ENCODE data around the gene OSBPL10. TPM values are rescaled to one million over a fixed set of nuclear protein-coding genes. Genes with fewer than 3 reads are reported as not detected.
A peak's percentile ranks its signal among the peaks of the same experiment; 100 is the strongest.
"Not testable (repeated sequence)": the region's sequence is repeated elsewhere in the genome, so short reads cannot be mapped to it uniquely, and the experiment has no call there.

Gene OSBPL10
- polyA plus RNA-seq, 3 donors: 18.2 to 22.3 (median 20.3) TPM

DNA sequence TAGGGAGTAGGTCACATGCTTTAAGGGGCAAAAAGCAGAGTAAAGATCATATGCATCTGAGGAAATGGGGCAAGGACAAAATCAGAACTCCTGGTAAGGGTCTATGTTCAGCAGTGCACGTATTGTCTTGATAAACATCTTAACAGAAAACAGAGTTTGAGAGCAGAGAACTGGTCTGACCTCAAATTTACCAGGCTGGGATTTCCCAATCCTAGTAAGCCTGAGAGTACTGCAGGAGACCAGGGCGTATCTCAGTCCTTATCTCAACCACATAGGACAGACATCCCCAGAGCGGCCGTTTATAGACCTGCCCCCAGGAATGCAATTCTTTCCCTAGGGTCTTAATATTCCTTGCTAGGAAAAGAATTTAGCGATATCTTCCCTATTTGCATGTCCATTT, 14.0 kb upstream of the OSBPL10 start:
- not testable (repeated sequence) for DNase-seq (ENCODE audit: low read depth in 3 of 3, low spot score in 2 of 3)

DNA sequence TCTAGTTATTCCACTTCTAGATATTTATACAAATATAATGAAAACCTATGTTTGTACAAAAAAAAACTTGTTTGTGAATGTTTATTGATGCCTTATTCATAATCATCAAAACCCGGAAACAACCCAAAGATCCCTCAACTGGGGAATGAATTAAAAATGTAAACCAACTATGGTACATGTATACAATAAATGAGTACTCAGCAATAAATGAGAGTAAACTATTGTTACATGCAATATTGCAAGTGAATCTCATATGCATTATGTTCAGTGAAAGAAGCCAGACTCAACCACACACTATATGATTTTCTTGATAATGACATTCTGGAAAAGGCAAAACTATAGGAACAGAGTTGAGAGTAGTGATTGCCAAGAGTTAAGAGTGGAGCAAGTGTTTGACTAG, 12.8 kb upstream of the OSBPL10 start:
- DNase-seq (ENCODE audit: low read depth in 3 of 3, low spot score in 2 of 3): no peak

DNA sequence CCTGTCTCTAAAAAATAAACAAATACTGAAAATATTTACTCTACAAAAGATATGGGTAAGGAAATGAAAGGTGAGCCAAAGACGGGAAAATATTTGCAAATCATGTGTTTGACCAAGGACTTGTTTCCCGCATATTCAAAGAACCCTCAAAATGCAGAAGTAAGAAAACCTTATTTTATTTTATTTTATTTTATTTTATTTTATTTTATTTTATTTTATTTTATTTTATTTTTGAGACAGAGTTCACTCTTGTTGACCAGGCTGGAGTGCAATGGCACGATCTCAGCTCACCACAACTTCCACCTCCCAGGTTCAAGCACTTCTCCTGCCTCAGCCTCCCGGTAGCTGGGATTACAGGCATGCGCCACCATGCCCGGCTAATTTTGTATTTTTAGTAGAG, 11.9 kb upstream of the OSBPL10 start:
- DNase-seq (ENCODE audit: low read depth in 3 of 3, low spot score in 2 of 3): not testable (repeated sequence)

DNA sequence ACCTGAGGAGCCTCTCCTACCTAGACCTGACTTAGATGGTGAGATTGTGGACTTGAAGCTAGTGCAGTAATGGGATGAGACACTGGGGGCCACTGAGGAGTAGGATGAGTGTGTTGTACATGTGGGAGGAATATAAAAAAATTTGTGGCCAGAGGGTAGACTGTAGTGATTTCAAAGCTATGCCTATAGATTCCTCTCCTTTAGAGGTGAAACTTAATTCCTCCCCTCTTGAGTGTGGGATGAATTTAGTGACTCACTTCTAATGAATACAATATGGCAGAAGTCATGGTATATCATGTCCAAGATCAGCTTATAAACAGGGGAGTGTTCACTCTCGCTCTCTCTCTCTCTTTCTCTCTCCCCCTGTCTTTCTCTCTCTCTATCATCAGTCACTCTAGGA, 7.2 kb upstream of the OSBPL10 start:
- DNase-seq (ENCODE audit: low read depth in 3 of 3, low spot score in 2 of 3): no peak

DNA sequence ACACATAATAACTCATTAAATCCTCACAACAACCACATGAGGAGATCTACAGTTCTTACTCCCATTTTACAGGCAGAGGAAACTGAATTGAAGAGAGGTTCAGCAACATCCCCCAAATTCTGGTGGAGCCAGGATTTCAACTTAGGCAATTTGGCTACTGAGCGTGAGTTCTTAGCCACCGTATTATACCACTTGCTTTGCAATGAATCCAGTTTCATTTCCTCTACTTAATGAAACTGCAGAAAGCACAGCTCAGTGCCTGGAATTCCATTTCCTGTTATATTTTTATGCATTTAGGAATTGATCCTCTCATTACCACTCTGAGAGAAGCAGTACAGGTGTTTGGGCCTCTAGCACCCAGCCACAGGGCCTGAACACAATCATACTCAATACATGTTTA, 4.8 kb upstream of the OSBPL10 start:
- no peak for DNase-seq (ENCODE audit: low read depth in 3 of 3, low spot score in 2 of 3)

DNA sequence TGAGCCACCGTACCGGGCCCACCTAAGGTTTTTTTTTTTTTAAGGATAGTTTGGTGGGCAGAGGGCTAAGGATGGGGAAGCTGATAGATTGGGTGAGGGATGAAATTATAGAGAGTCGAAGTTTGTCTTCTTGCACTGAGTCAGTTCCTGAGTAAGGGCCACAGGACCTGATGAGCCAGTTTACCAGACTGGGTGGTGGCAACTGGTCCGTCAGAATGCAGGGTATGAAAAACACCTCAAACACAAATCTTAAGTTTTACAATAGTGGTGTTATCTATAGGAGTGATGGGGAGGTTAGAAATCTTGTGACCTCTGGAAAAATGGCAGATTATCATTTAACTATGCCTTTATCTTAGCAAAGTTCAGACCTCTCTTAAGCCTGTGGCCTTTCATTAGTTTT, 3.3 kb upstream of the OSBPL10 start:
- DNase-seq (ENCODE audit: low read depth in 3 of 3, low spot score in 2 of 3): no peak

DNA sequence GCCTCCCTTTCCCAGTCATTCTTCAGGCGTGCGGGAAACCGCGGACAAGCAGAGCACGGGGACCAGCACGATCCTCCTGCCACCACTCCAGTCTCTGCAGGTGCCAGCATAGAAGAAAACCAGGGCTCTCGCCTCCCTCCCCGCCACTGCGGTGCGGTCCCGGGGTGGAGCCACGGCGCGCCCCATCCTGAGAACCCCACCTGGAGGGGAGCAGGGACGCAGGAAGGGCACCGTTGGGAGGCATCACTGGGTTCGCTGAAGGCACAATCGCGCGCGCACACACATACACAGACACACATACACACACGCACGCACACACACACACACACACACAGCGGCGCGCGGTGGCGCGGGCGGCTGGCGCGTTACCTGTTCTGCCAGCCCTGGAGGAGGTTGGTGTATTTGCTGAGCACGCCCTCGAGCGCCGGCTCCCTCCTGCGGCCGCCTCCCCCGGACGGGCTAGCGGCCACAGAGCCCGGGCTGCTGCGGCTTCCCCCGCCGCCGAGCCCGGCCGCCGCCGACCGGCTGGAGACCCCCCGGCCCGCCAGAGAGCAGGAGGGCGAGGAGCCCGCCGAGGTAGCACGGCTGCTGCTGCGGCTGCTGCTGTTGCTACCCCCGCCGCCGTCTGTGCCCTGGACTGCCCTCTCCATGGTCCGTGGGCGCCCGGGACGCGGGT, 394 bp downstream of the OSBPL10 start:
- DNase-seq (ENCODE audit: low read depth in 3 of 3, low spot score in 2 of 3): no peak

DNA sequence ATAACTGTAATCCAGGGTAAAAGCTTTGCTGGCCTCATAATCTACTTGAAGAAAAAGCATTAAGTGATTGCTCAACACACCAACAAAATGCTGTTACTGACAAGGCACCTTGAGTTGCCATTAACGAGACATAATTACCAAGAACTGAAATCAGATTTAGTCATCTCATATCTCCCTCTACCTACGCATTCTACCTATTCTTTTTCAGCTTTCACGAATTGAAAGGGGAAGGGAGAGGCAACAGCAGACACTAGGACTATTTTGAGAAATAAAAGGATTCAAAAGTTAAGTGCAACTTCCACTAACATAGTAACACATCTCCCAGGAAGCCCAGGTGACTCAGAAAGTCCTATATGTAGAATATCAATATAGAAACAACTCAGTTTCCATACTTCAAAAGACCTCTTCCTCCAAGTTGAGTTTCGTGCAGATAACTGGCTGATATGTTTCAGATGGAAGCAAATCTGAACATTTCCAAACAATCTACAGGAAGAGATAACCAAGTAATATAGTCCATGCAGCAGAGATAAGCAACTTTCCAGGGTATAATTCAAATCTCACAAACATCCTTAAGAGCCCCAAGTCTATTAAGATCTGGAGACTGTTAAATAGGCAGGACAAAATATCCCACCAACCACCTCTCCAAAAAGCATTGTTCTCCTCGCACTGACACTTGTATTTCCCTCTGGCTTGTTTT, 1.9 kb downstream of the OSBPL10 start:
- DNase-seq (ENCODE audit: low read depth in 3 of 3, low spot score in 2 of 3): no peak

DNA sequence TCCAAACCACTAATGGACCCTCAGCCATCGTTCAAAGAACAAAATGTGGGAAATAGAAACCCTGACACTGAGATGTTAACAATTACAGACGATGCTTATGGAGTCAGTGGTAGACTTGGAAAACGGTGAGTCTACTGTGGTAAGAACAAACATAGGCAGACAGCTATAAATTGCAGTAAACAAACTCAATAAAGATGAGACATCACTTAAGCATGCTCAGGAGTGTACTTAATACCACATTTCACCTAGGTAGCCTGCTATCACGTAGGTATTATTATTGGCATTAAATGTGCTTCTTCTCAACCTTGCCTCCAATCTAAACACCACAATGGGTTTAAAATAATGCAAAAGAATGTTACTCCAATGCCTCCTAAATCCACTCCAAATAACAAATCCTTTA, 2.5 kb downstream of the OSBPL10 start:
- DNase-seq (ENCODE audit: low read depth in 3 of 3, low spot score in 2 of 3): no peak

DNA sequence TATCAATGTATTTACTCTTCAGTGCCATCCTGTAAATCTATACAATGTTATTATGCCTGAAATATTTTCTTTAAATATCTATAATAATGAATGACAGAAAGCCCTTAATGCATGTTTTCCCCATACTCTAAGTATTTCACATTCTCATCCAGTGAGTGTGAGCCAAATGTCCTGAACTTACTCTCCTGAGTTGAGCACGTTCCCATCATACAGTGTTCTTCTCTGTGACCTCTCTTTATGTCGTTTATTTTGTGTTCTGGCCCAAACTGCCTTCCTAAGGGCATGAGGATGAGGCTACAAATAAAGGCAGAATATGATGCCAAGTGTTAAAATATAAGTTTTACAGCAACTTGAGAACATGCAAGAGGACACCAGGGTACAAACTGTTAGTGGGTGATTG, 3.3 kb downstream of the OSBPL10 start:
- no peak for DNase-seq (ENCODE audit: low read depth in 3 of 3, low spot score in 2 of 3)

DNA sequence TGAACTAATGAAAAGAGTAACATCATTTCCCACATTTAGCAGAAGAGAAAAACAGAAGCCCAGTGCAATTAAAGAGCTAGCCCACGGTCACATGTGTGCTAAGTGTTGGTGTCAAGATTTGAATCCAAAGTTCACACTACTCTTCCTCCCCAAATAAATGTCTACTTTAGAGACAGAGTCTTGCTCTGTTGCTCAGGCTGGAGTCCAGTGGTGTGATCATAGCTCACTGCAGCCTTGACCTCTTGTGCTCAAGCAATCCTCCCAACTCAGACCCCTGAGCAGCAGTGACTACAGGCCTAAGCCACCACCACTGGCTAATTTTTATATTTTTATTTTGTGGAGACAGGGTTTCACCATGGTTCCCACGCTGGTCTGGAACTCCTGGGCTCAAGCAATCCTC, 4.8 kb downstream of the OSBPL10 start:
- no peak for DNase-seq (ENCODE audit: low read depth in 3 of 3, low spot score in 2 of 3)

DNA sequence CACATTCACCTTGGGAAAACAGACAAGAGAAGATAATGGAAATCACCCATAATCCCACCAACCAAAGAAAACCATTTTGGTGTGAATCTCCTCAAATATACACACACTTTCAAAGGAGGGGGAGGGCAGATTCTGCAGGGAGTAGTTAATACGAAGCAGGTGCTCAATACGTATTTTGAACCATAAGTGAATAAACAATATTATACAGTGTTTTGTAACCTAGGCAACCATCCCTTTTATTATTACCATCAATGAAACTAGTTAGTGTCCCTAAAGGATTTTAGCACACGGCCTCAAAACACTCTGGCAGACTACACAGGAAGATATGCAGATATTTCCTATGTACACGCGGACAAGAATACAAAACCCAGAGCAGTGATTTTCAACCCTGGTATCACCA, 6.1 kb downstream of the OSBPL10 start:
- DNase-seq (ENCODE audit: low read depth in 3 of 3, low spot score in 2 of 3): no peak

DNA sequence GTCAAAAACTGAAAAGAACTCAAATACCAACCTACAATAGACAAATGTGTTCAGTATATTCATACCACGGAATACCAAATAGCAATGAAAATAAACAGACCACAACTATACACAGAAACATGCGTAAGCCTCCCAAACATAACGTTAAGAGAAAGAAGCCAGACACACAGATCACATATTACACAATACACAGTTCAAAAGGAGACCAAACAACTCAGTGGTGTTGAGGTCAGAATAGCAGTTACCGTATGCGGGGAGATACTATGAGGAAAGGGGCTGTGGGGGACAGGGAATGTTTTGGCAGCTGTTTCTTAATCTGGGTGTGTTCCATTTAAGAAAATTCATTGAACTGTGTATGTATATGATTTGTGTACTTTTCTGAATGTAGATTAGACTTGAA, 6.6 kb downstream of the OSBPL10 start:
- DNase-seq (ENCODE audit: low read depth in 3 of 3, low spot score in 2 of 3): no peak

DNA sequence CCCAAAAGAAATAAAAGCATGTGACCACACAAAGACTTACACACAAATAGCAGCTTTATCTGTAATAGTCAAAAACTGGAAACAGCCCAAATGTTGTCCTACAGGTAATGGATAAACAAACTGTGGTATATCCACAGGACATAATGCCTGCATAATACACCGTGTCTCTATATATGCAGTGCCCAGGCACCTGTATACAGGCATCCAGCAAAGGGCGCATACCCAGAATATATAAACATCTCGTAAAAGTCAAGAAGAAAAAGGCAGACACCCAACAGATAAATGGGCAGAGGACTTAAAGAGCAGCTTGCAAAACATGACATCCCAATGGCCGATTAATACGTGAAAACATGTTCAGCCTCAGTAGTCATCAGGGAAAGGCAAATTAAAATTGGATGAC, 7.2 kb downstream of the OSBPL10 start:
- no peak for DNase-seq (ENCODE audit: low read depth in 3 of 3, low spot score in 2 of 3)

DNA sequence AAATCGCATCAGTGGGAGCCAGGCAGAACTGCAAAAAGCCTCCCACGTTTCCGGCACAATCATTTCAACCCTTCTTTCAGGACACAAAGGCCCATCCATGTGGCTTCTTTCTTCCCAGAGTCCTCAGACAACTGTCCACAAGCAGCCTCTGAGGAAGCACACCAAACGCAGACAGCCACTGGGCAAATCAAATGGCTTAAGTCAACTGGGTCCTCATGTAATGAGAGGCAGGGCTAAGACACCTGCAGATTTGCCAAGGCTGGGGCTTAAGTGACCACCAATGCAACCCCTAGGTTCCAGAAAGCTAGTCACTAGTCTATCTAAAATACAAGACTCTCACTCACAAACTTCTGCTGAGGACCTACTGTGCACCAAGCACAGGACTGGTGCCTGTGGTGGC, 8.0 kb downstream of the OSBPL10 start:
- no peak for DNase-seq (ENCODE audit: low read depth in 3 of 3, low spot score in 2 of 3)

DNA sequence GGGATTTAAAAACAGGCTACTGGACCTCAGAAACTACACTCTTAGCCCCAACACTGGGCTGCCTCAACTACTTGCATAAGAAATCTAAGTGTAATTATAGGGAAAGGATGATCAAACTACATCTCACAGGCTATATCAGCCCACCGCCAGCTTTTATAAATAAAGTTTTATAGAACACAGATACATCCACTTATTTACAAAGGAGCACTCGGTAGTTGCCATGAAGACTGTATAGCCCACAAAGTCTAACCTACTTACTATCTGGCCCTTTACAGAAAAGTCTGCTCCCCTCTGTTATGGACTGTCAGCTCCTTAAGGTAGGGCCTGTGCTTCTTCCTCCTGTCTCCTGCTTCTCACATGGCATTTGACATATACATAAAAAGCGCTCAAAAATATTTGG, 9.5 kb downstream of the OSBPL10 start:
- DNase-seq (ENCODE audit: low read depth in 3 of 3, low spot score in 2 of 3): no peak

DNA sequence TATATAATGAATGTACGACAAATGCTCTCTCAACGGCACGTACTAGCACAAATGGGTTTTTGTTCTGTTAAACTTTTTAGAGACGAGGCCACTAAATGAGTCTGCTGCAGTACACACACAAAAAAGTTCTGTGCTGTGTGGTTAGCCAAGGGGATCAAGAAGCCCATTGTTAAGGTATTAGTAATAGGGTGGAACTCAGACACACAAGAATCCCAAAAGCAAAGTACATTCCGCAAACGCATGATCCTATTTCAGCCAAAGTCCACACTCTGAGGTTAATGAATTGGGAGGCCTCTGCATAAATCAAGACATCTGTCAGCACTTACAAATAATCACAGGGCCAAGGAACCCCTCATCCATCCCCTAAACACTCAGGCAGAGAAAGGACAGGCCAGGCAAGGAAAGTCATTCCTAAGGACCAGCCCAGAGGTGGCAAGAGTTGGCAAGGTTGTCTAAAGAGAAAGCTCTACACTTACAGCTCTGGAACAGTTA, 12.1 kb downstream of the OSBPL10 start:
- DNase-seq (ENCODE audit: low read depth in 3 of 3, low spot score in 2 of 3): peak in 1 of 3 donors; percentile 78

DNA sequence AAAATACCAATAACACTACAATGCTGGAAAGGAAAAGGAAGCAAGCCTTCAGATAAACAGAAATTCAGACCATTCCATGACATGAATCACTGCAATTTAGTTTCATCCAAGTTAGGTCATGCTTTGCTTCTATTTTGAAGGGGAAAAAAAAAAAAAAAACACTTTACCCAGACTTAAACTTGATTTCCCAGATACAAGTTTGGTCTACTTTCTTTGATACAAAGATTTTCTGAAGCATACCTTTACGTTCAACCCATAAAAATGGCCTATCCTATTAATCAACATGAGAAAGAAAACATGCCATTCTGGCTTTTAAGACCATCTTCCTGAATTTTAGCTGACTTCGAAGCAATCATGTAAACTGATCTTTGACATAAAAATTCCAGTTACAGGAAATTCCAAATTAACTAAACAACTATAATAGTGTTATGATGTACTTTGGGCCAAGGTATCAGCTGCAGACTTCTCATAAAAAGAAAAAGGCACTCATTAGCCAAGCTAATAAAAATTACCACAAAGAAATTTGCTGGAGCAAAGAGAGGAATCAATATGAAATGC, 12.6 kb downstream of the OSBPL10 start:
- no peak for DNase-seq (ENCODE audit: low read depth in 3 of 3, low spot score in 2 of 3)

DNA sequence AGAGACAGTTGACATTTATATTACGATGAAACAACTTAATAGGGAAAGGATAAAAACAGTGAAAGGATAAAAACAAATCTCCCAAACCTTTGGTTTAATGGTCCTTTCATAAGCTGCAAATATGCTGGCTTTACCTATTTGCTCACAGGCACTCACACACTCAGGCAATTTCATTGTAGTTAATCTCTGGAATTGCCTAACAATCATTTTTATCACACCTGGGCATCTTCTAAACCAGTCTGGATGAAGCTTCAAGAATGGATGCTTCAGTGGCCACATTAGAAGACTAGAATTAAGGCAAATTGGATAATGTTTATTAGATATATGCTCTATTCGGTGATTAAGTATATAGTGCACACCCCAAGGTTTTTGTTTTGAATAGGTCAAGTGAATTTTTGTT, 13.5 kb downstream of the OSBPL10 start:
- no peak for DNase-seq (ENCODE audit: low read depth in 3 of 3, low spot score in 2 of 3)

DNA sequence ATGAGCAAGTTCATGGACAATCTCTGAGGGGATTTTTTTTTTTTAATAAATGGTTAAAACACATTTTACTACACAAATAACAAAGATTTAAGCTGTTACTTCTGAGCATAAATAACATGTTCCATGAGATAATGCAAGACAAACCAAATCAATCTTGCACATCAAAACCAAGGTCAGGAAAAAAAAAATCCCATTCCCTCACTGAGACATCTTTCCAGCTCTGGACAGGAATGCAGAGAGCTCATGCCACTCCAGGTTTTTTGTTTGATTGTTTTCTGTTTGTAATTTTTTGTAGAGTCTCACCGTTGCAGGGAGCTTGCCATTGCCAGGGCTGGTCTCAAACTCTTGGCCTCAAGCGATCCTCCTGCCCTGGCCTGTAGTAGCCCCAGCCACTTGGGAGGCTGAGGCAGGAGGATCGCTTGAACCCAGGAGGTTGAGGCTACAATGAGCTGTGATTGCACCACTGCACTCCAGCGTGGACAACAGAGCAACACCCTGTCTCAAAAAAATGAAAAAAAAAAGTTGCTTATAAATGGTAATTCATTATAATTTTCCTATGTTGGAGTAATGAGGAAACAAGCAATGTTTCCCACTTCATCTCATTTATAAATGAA, 14.0 kb downstream of the OSBPL10 start:
- no peak for DNase-seq (ENCODE audit: low read depth in 3 of 3, low spot score in 2 of 3)

DNA sequence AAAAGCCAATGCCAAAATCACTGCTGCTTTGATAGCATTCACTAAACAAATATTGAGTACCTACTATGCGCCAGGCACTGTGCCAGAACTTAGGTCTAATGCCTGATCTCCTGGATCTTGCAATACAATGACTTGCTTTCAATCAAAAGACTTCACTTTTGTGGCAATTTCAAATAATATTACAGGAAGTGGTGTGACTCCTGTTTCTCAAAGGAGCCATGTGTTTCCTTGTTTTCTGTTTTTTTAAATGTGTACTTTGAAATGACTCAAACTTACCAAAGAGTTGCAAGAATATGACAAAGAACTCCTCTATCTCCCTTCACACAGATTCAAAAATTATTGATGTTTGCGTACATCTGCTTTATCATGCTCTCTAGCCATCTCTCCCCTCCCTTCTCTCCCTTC, 18.3 kb downstream of the OSBPL10 start:
- no peak for DNase-seq (ENCODE audit: low read depth in 3 of 3, low spot score in 2 of 3)
